ENCODE measurements around the gene CACNA1C. TPM values are rescaled to one million over a fixed set of nuclear protein-coding genes. Genes with fewer than 3 reads are reported as not detected.

CACNA1C gene
- total and polyA plus RNA-seq, 10 of the 15 experiments (the other 5 are each of a cell fraction or from before 2014, with no cell fraction given): under 0.01 to 0.15 (median 0.09) TPM; not detected in 5

DNA sequence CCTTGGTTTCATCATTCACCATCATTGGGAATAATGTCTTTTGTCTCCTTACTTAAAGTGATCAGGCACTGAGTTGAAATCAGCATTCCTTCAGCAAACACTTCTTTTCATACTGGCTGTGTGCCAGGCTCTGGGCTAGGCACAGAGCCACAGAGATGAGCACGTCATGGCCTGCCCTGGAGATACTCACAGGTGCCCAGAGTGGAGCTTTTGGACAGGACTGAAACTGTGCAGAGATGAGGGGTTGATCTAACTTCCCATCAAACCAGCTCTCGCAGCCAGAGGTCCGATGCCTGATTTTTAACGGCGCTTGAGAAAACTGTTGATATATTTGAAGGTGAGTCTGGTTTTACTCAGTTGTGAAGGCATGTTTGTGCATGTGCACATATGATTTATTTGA lies 43.1 kb downstream of the CACNA1C start:
- H3K4me1 ChIP-seq (ENCODE audit: control insufficient read depth, insufficient read depth, low read length): no peaks in the 10 kb centered on the region
- no peak overlapping the region for H3K4me3 ChIP-seq
- no peaks in the 10 kb centered on the region for H4K20me1 ChIP-seq (ENCODE audit: control insufficient read depth, insufficient read depth)
- ATAC-seq: no peak
- H2AFZ ChIP-seq (ENCODE audit: control insufficient read depth, low read depth, low read length): no peak overlapping the region
- CTCF ChIA-PET: no interaction called here
- H3K27me3 ChIP-seq (replicated peaks in 1 of 2; ENCODE audit: control insufficient read depth in 2 of 2, insufficient read depth in 2 of 2, low read length in 1 of 2): peaks cover 0 to 2% of the 10 kb centered on the region in 2 experiments; a peak in 2 of 4 replicates
- 71% methylated on average over 5 of the region's 5 CpGs for WGBS (ENCODE audit: insufficient coverage, insufficient replicate concordance, low lambda C conversion rate, missing lambda C conversion rate)
- TF ChIP-seq CEBPZ (IDR thresholded peaks at IDR 0.05; ENCODE audit: low read depth, low read length) (no peak), ZNF384 (IDR thresholded peaks at IDR 0.05; ENCODE audit: borderline replicate concordance, low read depth, low read length) (no peak), BACH1 (IDR thresholded peaks at IDR 0.05; ENCODE audit: borderline replicate concordance) (no peak)
- no peaks in the 10 kb centered on the region for H3K9me3 ChIP-seq (replicated peaks; ENCODE audit: control insufficient read depth, insufficient read depth, low read length)
- DNase-seq (ENCODE audit: low read depth, low spot score): no peak
- no peak overlapping the region for H3K9ac ChIP-seq (ENCODE audit: control insufficient read depth, insufficient read depth, low read length)
- in situ Hi-C loops (cut with MboI) (no loop called here), intact Hi-C loops (cut with micrococcal nuclease; ENCODE audit: unreplicated experiment) (no loop called here)
- RAD21 ChIA-PET (ENCODE audit: unreplicated experiment): no interaction called here
- BruUV-seq (replicated peaks): no TSS peak
- H3K36me3 ChIP-seq (ENCODE audit: control insufficient read depth in 2 of 2, insufficient read depth in 2 of 2, low read length in 1 of 2): no peaks in the 10 kb centered on the region
- no peak for FAIRE-seq
- H3K4me2 ChIP-seq (ENCODE audit: control insufficient read depth, insufficient read depth): no peak overlapping the region
- H3K27ac ChIP-seq (ENCODE audit: control insufficient read depth, insufficient read depth): no peak overlapping the region
- POLR2A ChIA-PET: no interaction called here
- H3K79me2 ChIP-seq (ENCODE audit: control insufficient read depth, insufficient read depth, low read length): no peaks in the 10 kb centered on the region
- SMC1A ChIA-PET (ENCODE audit: uncharacterized antibody, unreplicated experiment): no interaction called here

- H3K9me3 ChIP-seq (replicated peaks; ENCODE audit: control insufficient read depth, insufficient read depth, low read length): no peaks in the 10 kb centered on the region
- ChIA-PET RAD21 (ENCODE audit: unreplicated experiment) (no interaction called here), CTCF (no interaction called here), SMC1A (ENCODE audit: uncharacterized antibody, unreplicated experiment) (no interaction called here), POLR2A (no interaction called here)
- TF ChIP-seq TCF12 (IDR thresholded peaks at IDR 0.05; ENCODE audit: low read depth, low read length) (no peak), SREBF1 (IDR thresholded peaks at IDR 0.05; ENCODE audit: low read length) (no peak), CBX5 (IDR thresholded peaks at IDR 0.05; ENCODE audit: low read depth) (no peak), NR2C2 (IDR thresholded peaks at IDR 0.05; ENCODE audit: borderline replicate concordance, control insufficient read depth, insufficient read length, low read depth) (no peak), BCL3 (IDR thresholded peaks at IDR 0.05; ENCODE audit: borderline replicate concordance, insufficient read depth, low read depth, low read length, poor library complexity, severe bottlenecking) (no peak)
- H3K4me1 ChIP-seq (ENCODE audit: control insufficient read depth, insufficient read depth, low read length): no peaks in the 10 kb centered on the region
- H3K9ac ChIP-seq (ENCODE audit: control insufficient read depth, insufficient read depth, low read length): no peak overlapping the region
- H3K4me3 ChIP-seq: no peak overlapping the region
- WGBS (ENCODE audit: insufficient coverage, insufficient replicate concordance, low lambda C conversion rate, missing lambda C conversion rate): 49% methylated on average over 7 of the region's 7 CpGs
- ATAC-seq (no peak), DNase-seq (ENCODE audit: low read depth, low spot score) (no peak), FAIRE-seq (no peak)
- no peaks in the 10 kb centered on the region for H3K79me2 ChIP-seq (ENCODE audit: control insufficient read depth, insufficient read depth, low read length)
- no TSS peak for BruUV-seq (replicated peaks)
- H4K20me1 ChIP-seq (ENCODE audit: control insufficient read depth, insufficient read depth): no peaks in the 10 kb centered on the region
- no peaks in the 10 kb centered on the region for H3K36me3 ChIP-seq (ENCODE audit: control insufficient read depth in 2 of 2, insufficient read depth in 2 of 2, low read length in 1 of 2)
- intact Hi-C loops (cut with micrococcal nuclease; ENCODE audit: unreplicated experiment): no loop called here
- H3K27me3 ChIP-seq (replicated peaks in 1 of 2; ENCODE audit: control insufficient read depth in 2 of 2, insufficient read depth in 2 of 2, low read length in 1 of 2): no peaks in the 10 kb centered on the region; a peak in 2 of 4 replicates
- no peak overlapping the region for H3K4me2 ChIP-seq (ENCODE audit: control insufficient read depth, insufficient read depth)
- in situ Hi-C loops (cut with MboI): no loop called here
- no peak overlapping the region for H3K27ac ChIP-seq (ENCODE audit: control insufficient read depth, insufficient read depth)
- no peak overlapping the region for H2AFZ ChIP-seq (ENCODE audit: control insufficient read depth, low read depth, low read length)
Measured at GRCh38 chr12:2097617-2098016, 44.8 kb downstream of the CACNA1C start.

All from GM12878 (cell line).